Activated CD8-positive, alpha-beta T cell treated with anti-CD3 and anti-CD28 coated beads for 36 hours (primary cell): Measurements from ENCODE around the gene RNASE2. TPM values are rescaled to one million over a fixed set of nuclear protein-coding genes. Genes with fewer than 3 reads are reported as not detected.

Experiments used
- ATAC-seq: fragments of 200-7000 bp; cut with Tn5 transposase; one replicate; pipeline ENCODE4 v1.10.0; 2021; ENCODE audit warnings: mild to moderate bottlenecking, moderate library complexity
- CTCF ChIA-PET: fragments of 350-600 bp; sonication (Branson Sonifier 250); formaldehyde crosslinking; loops from one replicate; lab custom pipeline; 2021; ENCODE audit warnings: antibody characterized with exemption; lab: Charles Lee
- POLR2A ChIA-PET: fragments of 350-600 bp; sonication (Branson Sonifier 250); formaldehyde crosslinking; loops from one replicate; lab custom pipeline; 2021; ENCODE audit warnings: antibody characterized with exemption; lab: Charles Lee
- DNase-seq: peaks from one replicate; pipeline ENCODE4 v3.0.0-alpha.2; 2020
- H3K27ac Mint-ChIP-seq: one replicate; pipeline ENCODE4 v1.8.0; 2021; ENCODE audit warnings: mild to moderate bottlenecking, mixed read lengths
- H3K27me3 Mint-ChIP-seq: one replicate; pipeline ENCODE4 v1.8.0; 2021; ENCODE audit warnings: mixed read lengths
- H3K36me3 Mint-ChIP-seq: one replicate; pipeline ENCODE4 v1.8.0; 2021; ENCODE audit warnings: low read depth, mixed read lengths
- H3K4me1 Mint-ChIP-seq: one replicate; pipeline ENCODE4 v1.8.0; 2021; ENCODE audit warnings: low read depth, mixed read lengths
- H3K4me3 Mint-ChIP-seq: one replicate; pipeline ENCODE4 v1.8.0; 2021; ENCODE audit warnings: mild to moderate bottlenecking, moderate library complexity, mixed read lengths
- H3K9me3 Mint-ChIP-seq: one replicate; pipeline ENCODE4 v1.8.0; 2021; ENCODE audit warnings: mixed read lengths
- intact Hi-C: fragments of 100-400 bp; cut with micrococcal nuclease; formaldehyde crosslinking; loops from one replicate; pipeline ENCODE4 v1.10.0; 2022
- total RNA-seq, 2 experiments: library from RNA; stranded (reverse); gene quantifications; one replicate each; pipeline ENCODE4 v1.2.3, GENCODE V29; 2021
- TF ChIP-seq, protein P1 (sequence below): fragments of 200-600 bp; IDR thresholded peaks from one replicate; pipeline ENCODE4 v1.8.0; 2022; ENCODE audit warnings: antibody characterized with exemption, mild to moderate bottlenecking

RNASE2 gene
- total RNA-seq, 2 experiments from 2014 or later, result not detected

DNA sequence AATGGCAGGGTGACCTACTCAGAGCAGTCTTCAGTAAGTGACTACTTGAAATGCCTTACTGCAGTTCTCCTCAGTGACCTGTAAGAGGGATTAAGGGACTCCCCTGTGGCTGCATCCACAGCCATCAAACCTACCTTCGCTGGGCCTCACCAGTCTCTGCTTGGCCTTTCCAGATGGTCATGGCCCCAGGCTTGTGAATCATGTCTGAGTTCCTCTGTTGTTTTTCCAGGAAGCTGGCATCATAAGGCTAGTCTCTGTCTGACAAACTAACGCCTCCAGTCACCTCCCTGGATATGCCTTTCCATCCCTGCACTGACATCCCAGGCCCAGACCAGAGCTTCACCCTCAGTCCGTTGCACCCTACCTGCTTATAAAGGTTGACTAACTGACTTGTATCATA, 14.0 kb downstream of the RNASE2 start:
- Mint-ChIP-seq H3K27me3 (peaks cover 33% of the 10 kb centered on the region), H3K4me1 (peaks cover 6% of the 10 kb centered on the region), H3K36me3 (no peaks in the 10 kb centered on the region), H3K4me3 (no peak overlapping the region), H3K9me3 (no peaks in the 10 kb centered on the region), H3K27ac (no peak overlapping the region)
- DNase-seq (no peak), ATAC-seq (no peak)
- intact Hi-C loops, result no loop called here
- TF ChIP-seq, protein P1, sequence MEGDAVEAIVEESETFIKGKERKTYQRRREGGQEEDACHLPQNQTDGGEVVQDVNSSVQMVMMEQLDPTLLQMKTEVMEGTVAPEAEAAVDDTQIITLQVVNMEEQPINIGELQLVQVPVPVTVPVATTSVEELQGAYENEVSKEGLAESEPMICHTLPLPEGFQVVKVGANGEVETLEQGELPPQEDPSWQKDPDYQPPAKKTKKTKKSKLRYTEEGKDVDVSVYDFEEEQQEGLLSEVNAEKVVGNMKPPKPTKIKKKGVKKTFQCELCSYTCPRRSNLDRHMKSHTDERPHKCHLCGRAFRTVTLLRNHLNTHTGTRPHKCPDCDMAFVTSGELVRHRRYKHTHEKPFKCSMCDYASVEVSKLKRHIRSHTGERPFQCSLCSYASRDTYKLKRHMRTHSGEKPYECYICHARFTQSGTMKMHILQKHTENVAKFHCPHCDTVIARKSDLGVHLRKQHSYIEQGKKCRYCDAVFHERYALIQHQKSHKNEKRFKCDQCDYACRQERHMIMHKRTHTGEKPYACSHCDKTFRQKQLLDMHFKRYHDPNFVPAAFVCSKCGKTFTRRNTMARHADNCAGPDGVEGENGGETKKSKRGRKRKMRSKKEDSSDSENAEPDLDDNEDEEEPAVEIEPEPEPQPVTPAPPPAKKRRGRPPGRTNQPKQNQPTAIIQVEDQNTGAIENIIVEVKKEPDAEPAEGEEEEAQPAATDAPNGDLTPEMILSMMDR, result no peak
- ChIA-PET CTCF (interaction anchor here (0.7 to 4.0 kb wide), 5 partner anchors 8 to 114 kb away, joined by 3 to 70 read pairs (median 31); partner anchors contain the start of gene SLC39A2), POLR2A (no interaction called here)

DNA sequence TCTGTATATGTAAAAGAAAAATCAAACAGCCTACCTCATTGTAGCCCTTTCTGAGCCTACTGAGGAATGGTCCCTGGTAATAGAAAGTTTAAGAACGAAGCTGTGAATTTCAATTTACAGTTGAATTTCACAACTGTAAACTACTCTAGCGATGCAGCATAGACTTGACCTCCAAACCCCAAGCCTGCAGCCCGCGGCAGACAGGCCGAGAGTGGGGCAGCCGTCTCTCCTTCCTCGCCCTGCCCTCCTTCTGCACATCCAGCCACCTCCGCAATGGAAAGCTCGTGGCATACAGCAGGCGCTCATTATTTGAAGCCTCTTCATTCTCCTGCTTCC, 15.3 kb downstream of the RNASE2 start:
- ChIA-PET CTCF (interaction anchor here (0.6 to 4.8 kb wide), 59 partner anchors 10 to 638 kb away, joined by 3 to 73 read pairs (median 5); partner anchors contain the start of genes PARP2, RNASE2, RNASE4 and SLC39A2), POLR2A (interaction anchor here (0.5 to 2.1 kb wide), 4 partner anchors 10 to 676 kb away, joined by 3 to 7 read pairs (median 4); no protein-coding TSS in a partner anchor)
- Mint-ChIP-seq H3K4me3 (peak overlapping the region; percentile 79), H3K9me3 (no peaks in the 10 kb centered on the region), H3K4me1 (peaks cover 6% of the 10 kb centered on the region), H3K27me3 (peaks cover 30% of the 10 kb centered on the region), H3K27ac (no peak overlapping the region), H3K36me3 (no peaks in the 10 kb centered on the region)
- DNase-seq (no peak), ATAC-seq (peak; percentile 3)
- intact Hi-C loops, result loop anchor here (5.0 kb wide), 2 partner anchors 98 to 273 kb away; no protein-coding TSS in a partner anchor
- TF ChIP-seq, protein P1, result no peak

DNA sequence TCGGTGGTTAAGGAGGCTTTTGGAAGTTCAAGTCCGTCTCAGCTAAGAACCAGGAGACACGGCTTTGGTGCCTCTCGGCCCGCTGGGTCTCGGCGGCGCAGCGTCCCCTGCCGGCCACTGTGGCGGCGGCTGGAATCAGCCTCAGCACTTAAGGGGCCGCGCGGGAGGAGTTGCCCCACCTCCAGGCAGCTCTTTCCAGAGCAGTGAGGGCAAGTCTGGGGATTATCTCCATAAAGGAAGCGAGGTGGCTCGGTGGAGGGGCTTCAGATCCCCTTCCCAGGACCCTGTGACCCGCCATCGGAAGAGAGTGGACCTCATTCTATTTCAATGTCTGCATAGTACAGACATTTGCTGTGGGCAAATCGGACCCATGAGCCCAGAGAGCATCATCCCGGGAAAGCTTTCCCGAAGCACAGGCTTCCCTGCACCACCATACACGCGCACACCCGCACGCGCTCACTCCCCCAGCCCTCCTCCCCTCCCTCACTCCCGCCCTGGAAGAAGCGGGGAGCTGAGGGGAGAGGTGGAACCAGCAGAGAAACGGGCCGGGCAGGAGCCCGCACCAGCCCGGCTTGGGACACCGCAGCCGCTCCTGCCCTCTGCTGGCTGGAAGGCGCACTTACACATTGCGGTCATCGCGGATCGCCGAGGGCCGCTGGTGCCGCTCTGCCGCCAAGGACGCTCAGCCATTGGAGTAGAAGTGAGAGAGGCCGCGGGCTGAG, 15.9 kb downstream of the RNASE2 start:
- Mint-ChIP-seq H3K36me3 (no peaks in the 10 kb centered on the region), H3K4me3 (peak overlapping the region; percentile 79), H3K27ac (peak overlapping the region; percentile 48), H3K4me1 (peaks cover 6% of the 10 kb centered on the region), H3K27me3 (peaks cover 28% of the 10 kb centered on the region), H3K9me3 (no peaks in the 10 kb centered on the region)
- ATAC-seq (peak; percentile 94), DNase-seq (peak; percentile 86)
- TF ChIP-seq, protein P1, result peak; percentile 95
- POLR2A ChIA-PET, result interaction anchor here (0.5 to 2.1 kb wide), 4 partner anchors 10 to 677 kb away, joined by 3 to 7 read pairs (median 4); no protein-coding TSS in a partner anchor
- CTCF ChIA-PET, result interaction anchor here (0.6 to 4.8 kb wide), 67 partner anchors 9 to 639 kb away, joined by 3 to 73 read pairs (median 5); partner anchors contain the start of genes PARP2, RNASE2, RNASE4 and SLC39A2
- intact Hi-C loops, result loop anchor here (1.0 to 5.0 kb wide), 3 partner anchors 99 to 274 kb away; no protein-coding TSS in a partner anchor

DNA sequence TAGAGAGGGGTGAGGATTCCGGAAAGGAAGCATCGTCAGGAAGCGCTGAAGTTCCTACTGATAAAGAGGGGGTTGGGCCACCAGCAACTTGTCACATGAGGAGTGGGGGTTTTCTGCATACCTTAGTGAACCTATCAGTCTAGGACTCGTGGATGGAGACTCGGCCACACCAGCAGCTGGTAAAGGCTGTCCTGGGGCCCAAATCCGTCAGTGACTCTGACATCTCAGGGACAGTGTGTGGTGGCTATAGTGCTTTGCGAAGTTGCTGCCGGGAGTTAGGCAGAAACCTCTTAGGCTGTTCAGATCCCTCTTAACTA, 16.4 kb downstream of the RNASE2 start:
- POLR2A ChIA-PET, result interaction anchor here (0.6 to 2.1 kb wide), 3 partner anchors 11 to 28 kb away, joined by 3 to 7 read pairs (median 4); partner anchors contain the start of gene SLC39A2
- H3K4me1 Mint-ChIP-seq, result peaks cover 6% of the 10 kb centered on the region
- no peaks in the 10 kb centered on the region for H3K36me3 Mint-ChIP-seq
- ATAC-seq (no peak), DNase-seq (no peak)
- TF ChIP-seq, protein P1, result no peak
- H3K27me3 Mint-ChIP-seq, result peaks cover 27% of the 10 kb centered on the region
- H3K27ac Mint-ChIP-seq, result no peak overlapping the region
- H3K4me3 Mint-ChIP-seq, result peak overlapping the region; percentile 79
- H3K9me3 Mint-ChIP-seq, result no peaks in the 10 kb centered on the region
- intact Hi-C loops, result loop anchor here (1.0 to 5.0 kb wide), 3 partner anchors 99 to 274 kb away; no protein-coding TSS in a partner anchor
- CTCF ChIA-PET, result interaction anchor here (0.6 to 4.8 kb wide), 44 partner anchors 9 to 361 kb away, joined by 3 to 73 read pairs (median 7); partner anchors contain the start of genes RNASE2, SLC39A2 and TMEM253
